ENCODE data around the gene CEP112. TPM values are rescaled to one million over a fixed set of nuclear protein-coding genes. Genes with fewer than 3 reads are reported as not detected.

Gene CEP112
- polyA plus RNA-seq, 1 donor (not counting 4 experiments of a cell fraction or from before 2014, with no cell fraction given), result 2.6 TPM

DNA sequence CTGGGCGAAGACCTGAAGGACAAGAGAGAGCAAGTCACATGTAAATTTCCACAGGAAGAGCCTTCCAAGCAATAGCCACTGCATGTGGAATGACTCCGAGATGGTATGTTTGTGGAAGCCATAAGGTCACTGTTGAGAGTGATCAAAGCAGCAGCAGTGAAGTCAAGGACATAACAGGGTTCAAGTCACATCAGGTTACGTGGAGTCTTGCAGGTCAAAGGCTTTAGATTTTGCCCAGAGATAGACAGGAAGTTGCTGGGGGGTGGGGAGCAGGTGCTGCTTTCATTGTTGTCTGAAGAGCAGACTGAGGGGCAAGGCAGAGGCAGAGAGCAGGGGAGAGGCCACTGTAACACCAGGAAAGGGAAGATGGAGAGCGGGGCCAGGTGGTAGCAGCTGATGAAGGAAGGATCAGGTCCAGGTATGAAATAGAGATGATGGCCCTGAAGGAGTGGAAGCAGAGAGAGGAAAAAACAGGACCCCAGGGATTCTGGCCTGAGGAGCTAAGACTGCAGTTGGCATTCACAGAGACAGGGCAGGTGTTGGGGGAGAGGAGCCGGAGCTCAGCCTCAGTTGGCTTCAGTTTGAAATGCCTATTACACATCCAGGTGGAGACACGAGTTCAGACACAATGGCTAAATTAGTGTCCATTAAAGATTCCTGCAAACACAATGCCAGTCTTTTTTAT lies 501.2 kb downstream of the CEP112 start:
- no peak overlapping the region for H3K4me2 ChIP-seq (ENCODE audit: control insufficient read depth, extremely low read depth, insufficient read depth, low read depth, low read length)
- dilution Hi-C loops (cut with MboI; ENCODE audit: extremely low pct_ligation_motif_present, low sequenced_read_pairs), result no loop called here
- no peaks in the 10 kb centered on the region for H4K20me1 ChIP-seq (ENCODE audit: control insufficient read depth, extremely low read depth, insufficient read depth, low read length)
- H3K9me3 ChIP-seq (ENCODE audit: control insufficient read depth, low read depth, low read length), result no peaks in the 10 kb centered on the region
- no peaks in the 10 kb centered on the region for H3K9me1 ChIP-seq (ENCODE audit: control insufficient read depth, extremely low read depth, insufficient read depth, low read length)
- H2AFZ ChIP-seq (ENCODE audit: control insufficient read depth, low read length), result no peak overlapping the region
- H3K36me3 ChIP-seq (ENCODE audit: control insufficient read depth in 2 of 2, extremely low read depth in 1 of 2, insufficient read depth in 2 of 2, low read length in 2 of 2), result no peaks in the 10 kb centered on the region
- H3K27ac ChIP-seq (ENCODE audit: control insufficient read depth, insufficient read depth, low read length), result no peak overlapping the region
- no peaks in the 10 kb centered on the region for H3K27me3 ChIP-seq (ENCODE audit: control insufficient read depth, extremely low read depth, insufficient read depth, low read length)
- H3K9ac ChIP-seq (ENCODE audit: control insufficient read depth, extremely low read depth, insufficient read depth, low read length), result no peak overlapping the region
- no peak overlapping the region for H3K4me3 ChIP-seq (ENCODE audit: control insufficient read depth in 2 of 3, extremely low read depth in 1 of 3, insufficient read depth in 2 of 3, low read depth in 1 of 3, low read length in 3 of 3)
- H3K4me1 ChIP-seq (ENCODE audit: control insufficient read depth, extremely low read depth, insufficient read depth, low read length), result no peaks in the 10 kb centered on the region
- no peaks in the 10 kb centered on the region for H3K79me2 ChIP-seq (ENCODE audit: control insufficient read depth, insufficient read depth, low read length)
- FAIRE-seq (no peak), DNase-seq (ENCODE audit: low read depth, low spot score) (no peak)
- TF ChIP-seq, protein P1, sequence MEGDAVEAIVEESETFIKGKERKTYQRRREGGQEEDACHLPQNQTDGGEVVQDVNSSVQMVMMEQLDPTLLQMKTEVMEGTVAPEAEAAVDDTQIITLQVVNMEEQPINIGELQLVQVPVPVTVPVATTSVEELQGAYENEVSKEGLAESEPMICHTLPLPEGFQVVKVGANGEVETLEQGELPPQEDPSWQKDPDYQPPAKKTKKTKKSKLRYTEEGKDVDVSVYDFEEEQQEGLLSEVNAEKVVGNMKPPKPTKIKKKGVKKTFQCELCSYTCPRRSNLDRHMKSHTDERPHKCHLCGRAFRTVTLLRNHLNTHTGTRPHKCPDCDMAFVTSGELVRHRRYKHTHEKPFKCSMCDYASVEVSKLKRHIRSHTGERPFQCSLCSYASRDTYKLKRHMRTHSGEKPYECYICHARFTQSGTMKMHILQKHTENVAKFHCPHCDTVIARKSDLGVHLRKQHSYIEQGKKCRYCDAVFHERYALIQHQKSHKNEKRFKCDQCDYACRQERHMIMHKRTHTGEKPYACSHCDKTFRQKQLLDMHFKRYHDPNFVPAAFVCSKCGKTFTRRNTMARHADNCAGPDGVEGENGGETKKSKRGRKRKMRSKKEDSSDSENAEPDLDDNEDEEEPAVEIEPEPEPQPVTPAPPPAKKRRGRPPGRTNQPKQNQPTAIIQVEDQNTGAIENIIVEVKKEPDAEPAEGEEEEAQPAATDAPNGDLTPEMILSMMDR (optimal IDR thresholded peaks at IDR 0.05 in 1 of 3, IDR thresholded peaks at IDR 0.05 in 1 of 3, conservative IDR thresholded peaks at IDR 0.05 in 1 of 3; ENCODE audit: extremely low read depth in 1 of 3, insufficient read depth in 2 of 3, low read length in 3 of 3), result no peak
- no peak for TF ChIP-seq EZH2 (IDR thresholded peaks at IDR 0.05; ENCODE audit: low read length)

DNA sequence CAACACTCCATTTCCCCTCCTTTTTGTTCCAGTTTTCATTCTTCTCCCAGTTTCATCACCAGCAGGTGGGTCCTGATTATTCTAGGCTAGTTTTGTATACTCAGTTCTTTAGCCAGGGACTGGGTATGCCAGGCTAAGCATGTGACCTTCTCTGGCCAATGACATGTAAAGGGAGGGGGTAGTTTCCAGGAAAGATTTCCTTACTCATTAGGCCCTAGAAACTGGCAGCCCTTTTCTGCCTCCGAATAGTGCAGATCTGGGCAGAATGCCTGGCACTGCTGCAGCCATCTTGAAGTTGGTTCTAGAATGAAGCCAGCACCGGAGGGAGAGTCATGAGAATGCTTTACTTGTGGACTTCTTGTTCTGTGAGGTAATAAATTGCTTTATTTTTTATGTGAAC lies 503.6 kb downstream of the CEP112 start:
- Histone ChIP-seq H3K79me2 (ENCODE audit: control insufficient read depth, insufficient read depth, low read length) (no peaks in the 10 kb centered on the region), H3K9me3 (ENCODE audit: control insufficient read depth, low read depth, low read length) (no peaks in the 10 kb centered on the region), H3K4me2 (ENCODE audit: control insufficient read depth, extremely low read depth, insufficient read depth, low read depth, low read length) (no peak overlapping the region), H4K20me1 (ENCODE audit: control insufficient read depth, extremely low read depth, insufficient read depth, low read length) (no peaks in the 10 kb centered on the region), H3K4me1 (ENCODE audit: control insufficient read depth, extremely low read depth, insufficient read depth, low read length) (no peaks in the 10 kb centered on the region), H3K4me3 (ENCODE audit: control insufficient read depth in 2 of 3, extremely low read depth in 1 of 3, insufficient read depth in 2 of 3, low read depth in 1 of 3, low read length in 3 of 3) (no peak overlapping the region), H3K27me3 (ENCODE audit: control insufficient read depth, extremely low read depth, insufficient read depth, low read length) (no peaks in the 10 kb centered on the region), H3K27ac (ENCODE audit: control insufficient read depth, insufficient read depth, low read length) (no peak overlapping the region), H3K9ac (ENCODE audit: control insufficient read depth, extremely low read depth, insufficient read depth, low read length) (no peak overlapping the region), H3K9me1 (ENCODE audit: control insufficient read depth, extremely low read depth, insufficient read depth, low read length) (no peaks in the 10 kb centered on the region), H2AFZ (ENCODE audit: control insufficient read depth, low read length) (no peak overlapping the region), H3K36me3 (ENCODE audit: control insufficient read depth in 2 of 2, extremely low read depth in 1 of 2, insufficient read depth in 2 of 2, low read length in 2 of 2) (no peaks in the 10 kb centered on the region)
- dilution Hi-C loops (cut with MboI; ENCODE audit: extremely low pct_ligation_motif_present, low sequenced_read_pairs), result no loop called here
- DNase-seq (ENCODE audit: low read depth, low spot score) (no peak), FAIRE-seq (no peak)
- no peak for TF ChIP-seq EZH2 (IDR thresholded peaks at IDR 0.05; ENCODE audit: low read length)
- TF ChIP-seq, protein P1 (optimal IDR thresholded peaks at IDR 0.05 in 1 of 3, IDR thresholded peaks at IDR 0.05 in 1 of 3, conservative IDR thresholded peaks at IDR 0.05 in 1 of 3; ENCODE audit: extremely low read depth in 1 of 3, insufficient read depth in 2 of 3, low read length in 3 of 3), result no peak

All from keratinocyte (primary cell).